Measurements from ENCODE around the gene OPRL1. TPM values are rescaled to one million over a fixed set of nuclear protein-coding genes. Genes with fewer than 3 reads are reported as not detected.

Gene OPRL1
- total RNA-seq, 1 donor = 0.72 TPM

DNA sequence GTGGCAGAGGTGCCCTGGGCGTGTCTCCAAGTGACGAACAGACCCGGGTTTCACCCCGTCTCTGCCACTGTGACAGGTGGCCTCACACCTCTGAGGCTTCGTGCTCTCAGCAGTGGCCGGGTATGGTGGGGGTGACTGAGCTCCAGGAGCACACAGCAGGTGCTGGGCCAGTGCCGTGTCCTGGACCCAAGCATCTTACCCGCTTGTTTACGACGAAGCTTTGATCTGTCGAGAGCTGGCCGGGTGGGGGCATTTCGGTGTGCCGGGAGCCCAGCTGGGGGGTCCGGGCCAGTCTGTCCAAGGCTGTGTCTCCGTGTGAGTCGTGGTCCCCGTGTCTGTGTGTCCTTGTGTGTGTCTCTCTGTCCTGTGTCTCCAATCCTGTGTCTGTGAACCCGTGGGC, 11.5 kb downstream of the OPRL1 start:
- TF ChIP-seq, protein P1, sequence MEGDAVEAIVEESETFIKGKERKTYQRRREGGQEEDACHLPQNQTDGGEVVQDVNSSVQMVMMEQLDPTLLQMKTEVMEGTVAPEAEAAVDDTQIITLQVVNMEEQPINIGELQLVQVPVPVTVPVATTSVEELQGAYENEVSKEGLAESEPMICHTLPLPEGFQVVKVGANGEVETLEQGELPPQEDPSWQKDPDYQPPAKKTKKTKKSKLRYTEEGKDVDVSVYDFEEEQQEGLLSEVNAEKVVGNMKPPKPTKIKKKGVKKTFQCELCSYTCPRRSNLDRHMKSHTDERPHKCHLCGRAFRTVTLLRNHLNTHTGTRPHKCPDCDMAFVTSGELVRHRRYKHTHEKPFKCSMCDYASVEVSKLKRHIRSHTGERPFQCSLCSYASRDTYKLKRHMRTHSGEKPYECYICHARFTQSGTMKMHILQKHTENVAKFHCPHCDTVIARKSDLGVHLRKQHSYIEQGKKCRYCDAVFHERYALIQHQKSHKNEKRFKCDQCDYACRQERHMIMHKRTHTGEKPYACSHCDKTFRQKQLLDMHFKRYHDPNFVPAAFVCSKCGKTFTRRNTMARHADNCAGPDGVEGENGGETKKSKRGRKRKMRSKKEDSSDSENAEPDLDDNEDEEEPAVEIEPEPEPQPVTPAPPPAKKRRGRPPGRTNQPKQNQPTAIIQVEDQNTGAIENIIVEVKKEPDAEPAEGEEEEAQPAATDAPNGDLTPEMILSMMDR (IDR thresholded peaks at IDR 0.05; ENCODE audit: extremely low read depth, low read depth, low read length) = no peak
- Histone ChIP-seq H4K20me1 (ENCODE audit: insufficient read depth, low read length) (no peaks in the 10 kb centered on the region), H3K4me1 (ENCODE audit: insufficient read depth, low read length) (no peaks in the 10 kb centered on the region), H3K27ac (ENCODE audit: low read depth, low read length) (no peak overlapping the region), H2AFZ (ENCODE audit: low read length) (no peak overlapping the region), H3K9me3 (ENCODE audit: low read depth, low read length) (no peaks in the 10 kb centered on the region), H3K27me3 (ENCODE audit: insufficient read depth, low read length) (peaks cover 4% of the 10 kb centered on the region), H3K79me2 (ENCODE audit: insufficient read depth, low read length) (no peaks in the 10 kb centered on the region), H3K4me2 (ENCODE audit: insufficient read depth, low read length) (no peak overlapping the region), H3K36me3 (ENCODE audit: insufficient read depth, low read length) (no peaks in the 10 kb centered on the region), H3K4me3 (ENCODE audit: insufficient read depth, low read length) (no peak overlapping the region)
- no peak for DNase-seq (ENCODE audit: insufficient read length, low spot score, missing footprints)

DNA sequence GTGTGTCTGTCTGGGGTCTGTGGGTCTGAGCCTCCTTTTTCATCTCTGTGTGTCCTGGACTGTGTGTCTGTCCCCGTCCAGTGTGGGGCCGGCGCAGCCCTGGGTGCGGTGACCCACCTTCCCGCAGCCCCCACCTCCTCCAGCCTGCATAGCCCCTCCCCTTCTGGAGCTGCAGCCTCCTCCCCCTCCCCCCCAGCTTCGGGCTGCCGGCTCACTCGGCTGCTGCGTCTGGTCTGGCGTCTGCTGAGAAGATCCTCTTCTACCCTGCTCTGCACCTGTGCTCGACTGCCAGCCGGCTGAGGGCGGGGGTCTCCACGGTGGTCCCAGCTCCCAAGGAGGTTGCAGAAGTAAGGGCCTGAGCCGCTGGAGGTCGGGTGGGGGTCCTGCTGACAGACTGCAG, 11.9 kb downstream of the OPRL1 start:
- H3K79me2 ChIP-seq (ENCODE audit: insufficient read depth, low read length) = no peaks in the 10 kb centered on the region
- H4K20me1 ChIP-seq (ENCODE audit: insufficient read depth, low read length) = no peaks in the 10 kb centered on the region
- DNase-seq (ENCODE audit: insufficient read length, low spot score, missing footprints) = no peak
- no peaks in the 10 kb centered on the region for H3K4me1 ChIP-seq (ENCODE audit: insufficient read depth, low read length)
- no peak overlapping the region for H2AFZ ChIP-seq (ENCODE audit: low read length)
- TF ChIP-seq, protein P1 (IDR thresholded peaks at IDR 0.05; ENCODE audit: extremely low read depth, low read depth, low read length) = no peak
- H3K36me3 ChIP-seq (ENCODE audit: insufficient read depth, low read length) = no peaks in the 10 kb centered on the region
- no peak overlapping the region for H3K27ac ChIP-seq (ENCODE audit: low read depth, low read length)
- H3K4me2 ChIP-seq (ENCODE audit: insufficient read depth, low read length) = no peak overlapping the region
- H3K4me3 ChIP-seq (ENCODE audit: insufficient read depth, low read length) = no peak overlapping the region
- H3K9me3 ChIP-seq (ENCODE audit: low read depth, low read length) = no peaks in the 10 kb centered on the region
- H3K27me3 ChIP-seq (ENCODE audit: insufficient read depth, low read length) = peaks cover 2% of the 10 kb centered on the region

DNA sequence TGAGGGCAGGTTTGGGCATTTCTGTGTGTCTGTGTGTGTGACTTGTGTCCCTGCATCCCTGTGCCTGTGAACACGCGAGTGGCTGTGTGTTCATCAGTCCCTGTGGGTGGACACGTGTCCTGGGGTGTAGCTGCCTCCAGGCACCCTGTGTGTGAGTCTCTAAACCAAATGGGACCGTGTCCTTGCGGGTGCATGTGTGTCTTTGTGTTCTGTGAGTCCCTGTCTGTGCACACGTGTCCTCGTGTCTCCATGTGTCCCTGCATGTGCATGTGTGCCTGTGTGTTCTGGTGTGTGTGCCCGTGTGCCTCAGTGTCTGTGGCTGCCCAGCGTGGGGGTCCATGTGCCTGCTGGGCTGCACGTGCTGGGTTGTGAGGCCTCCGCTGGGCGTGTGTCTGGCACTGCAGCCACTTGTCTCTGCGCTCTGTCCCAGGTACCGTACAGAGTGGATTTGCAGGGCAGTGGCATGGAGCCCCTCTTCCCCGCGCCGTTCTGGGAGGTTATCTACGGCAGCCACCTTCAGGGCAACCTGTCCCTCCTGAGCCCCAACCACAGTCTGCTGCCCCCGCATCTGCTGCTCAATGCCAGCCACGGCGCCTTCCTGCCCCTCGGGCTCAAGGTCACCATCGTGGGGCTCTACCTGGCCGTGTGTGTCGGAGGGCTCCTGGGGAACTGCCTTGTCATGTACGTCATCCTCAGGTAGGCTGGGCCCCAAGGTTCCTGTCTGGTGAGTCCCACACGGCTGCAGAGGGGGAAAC, 12.6 kb downstream of the OPRL1 start:
- Histone ChIP-seq H3K9me3 (ENCODE audit: low read depth, low read length) (no peaks in the 10 kb centered on the region), H3K4me1 (ENCODE audit: insufficient read depth, low read length) (no peaks in the 10 kb centered on the region), H3K79me2 (ENCODE audit: insufficient read depth, low read length) (no peaks in the 10 kb centered on the region), H2AFZ (ENCODE audit: low read length) (no peak overlapping the region), H3K27ac (ENCODE audit: low read depth, low read length) (no peak overlapping the region), H3K4me3 (ENCODE audit: insufficient read depth, low read length) (no peak overlapping the region), H3K4me2 (ENCODE audit: insufficient read depth, low read length) (no peak overlapping the region), H3K36me3 (ENCODE audit: insufficient read depth, low read length) (no peaks in the 10 kb centered on the region), H4K20me1 (ENCODE audit: insufficient read depth, low read length) (no peaks in the 10 kb centered on the region), H3K27me3 (ENCODE audit: insufficient read depth, low read length) (peaks cover 2% of the 10 kb centered on the region)
- DNase-seq (ENCODE audit: insufficient read length, low spot score, missing footprints) = no peak
- TF ChIP-seq, protein P1 (IDR thresholded peaks at IDR 0.05; ENCODE audit: extremely low read depth, low read depth, low read length) = no peak

DNA sequence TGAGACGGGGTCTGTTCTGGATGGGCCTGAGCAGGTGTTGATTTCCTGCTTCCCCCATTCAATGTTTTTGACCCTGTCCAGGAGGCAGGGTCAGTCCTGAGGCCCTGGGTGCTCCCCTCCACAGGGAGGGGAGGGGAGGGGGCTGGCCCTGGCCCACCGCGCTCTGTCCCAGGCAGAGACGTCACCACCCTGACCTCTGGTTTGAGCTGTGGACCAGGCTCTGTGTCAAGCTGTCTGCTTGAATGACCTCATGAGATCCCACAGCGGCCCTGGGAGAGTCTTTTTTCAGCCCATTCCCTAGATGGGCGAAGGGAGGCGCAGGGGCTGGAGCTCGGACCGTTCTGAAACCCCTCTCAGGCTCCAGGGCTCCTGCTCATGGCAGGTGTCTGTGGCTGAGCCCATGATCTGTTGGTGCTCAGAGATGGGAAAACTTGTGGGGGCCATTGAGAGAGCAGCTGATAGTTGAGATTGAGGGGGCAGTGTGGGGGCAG, 13.2 kb downstream of the OPRL1 start:
- Histone ChIP-seq H3K4me3 (ENCODE audit: insufficient read depth, low read length) (no peak overlapping the region), H2AFZ (ENCODE audit: low read length) (no peak overlapping the region), H3K4me1 (ENCODE audit: insufficient read depth, low read length) (no peaks in the 10 kb centered on the region), H3K27ac (ENCODE audit: low read depth, low read length) (no peak overlapping the region), H3K79me2 (ENCODE audit: insufficient read depth, low read length) (no peaks in the 10 kb centered on the region), H3K4me2 (ENCODE audit: insufficient read depth, low read length) (no peak overlapping the region), H3K9me3 (ENCODE audit: low read depth, low read length) (no peaks in the 10 kb centered on the region), H4K20me1 (ENCODE audit: insufficient read depth, low read length) (no peaks in the 10 kb centered on the region), H3K27me3 (ENCODE audit: insufficient read depth, low read length) (no peaks in the 10 kb centered on the region), H3K36me3 (ENCODE audit: insufficient read depth, low read length) (no peaks in the 10 kb centered on the region)
- TF ChIP-seq, protein P1 (IDR thresholded peaks at IDR 0.05; ENCODE audit: extremely low read depth, low read depth, low read length) = no peak
- DNase-seq (ENCODE audit: insufficient read length, low spot score, missing footprints) = no peak

Data from osteoblast (primary cell).